Cardiac muscle cell (in vitro differentiated cells and primary cell): ENCODE data around the gene MTMR3. TPM values are rescaled to one million over a fixed set of nuclear protein-coding genes. Genes with fewer than 3 reads are reported as not detected.
"Not testable (repeated sequence)": the region's sequence is repeated elsewhere in the genome, so short reads cannot be mapped to it uniquely, and the experiment has no call there.

Experiments
- DNase-seq, 2 donors: peaks; one replicate each; pipeline versions ENCODE4 v3.0.0 to v3.0.0-alpha.2; 2010 to 2017; ENCODE audit warnings: low read depth in 1 of 2, low spot score in 1 of 2
- H3K27ac ChIP-seq: fragments of 200-600 bp; sonication (generic); 2 replicates; pipeline ENCODE4 v1.5.1; 2016
- H3K27me3 ChIP-seq: fragments of 200-600 bp; sonication (generic); 2 replicates; pipeline ENCODE4 v1.6.0; 2016; ENCODE audit warnings: control low read depth
- H3K36me3 ChIP-seq: fragments of 200-600 bp; sonication (generic); 2 replicates; pipeline ENCODE4 v1.5.1; 2016; ENCODE audit warnings: control low read depth
- H3K4me1 ChIP-seq: fragments of 200-600 bp; sonication (generic); 2 replicates; pipeline ENCODE4 v1.8.1; 2017; ENCODE audit warnings: low read depth, mild to moderate bottlenecking, mixed run types
- H3K4me3 ChIP-seq: fragments of 200-600 bp; sonication (generic); 2 replicates; pipeline ENCODE4 v1.5.1; 2016; ENCODE audit warnings: mild to moderate bottlenecking
- H3K9me3 ChIP-seq: fragments of 200-600 bp; sonication (generic); 2 replicates; pipeline ENCODE4 v1.5.1; 2017; ENCODE audit warnings: low read depth, mild to moderate bottlenecking, control low read depth
- polyA plus RNA-seq: library from polyadenylated mRNA; unstranded; fragments of >200 nt; fragmentation: Nextera tagmentation; extraction: Ambion mirVana; gene quantifications from 2 replicates; pipeline ENCODE4 v1.2.1, GENCODE V29; 2016
- total RNA-seq: library from RNA; depleted of rRNA; stranded (reverse); fragments of >200 nt; gene quantifications from 2 replicates; pipeline ENCODE4 v1.2.3, GENCODE V29; 2016
- TF ChIP-seq, protein P1 (sequence below): IDR thresholded peaks from 2 replicates; pipeline ENCODE4 v1.5.1; 2012; ENCODE audit warnings: low read depth, mild to moderate bottlenecking, low read length

The MTMR3 gene
- total and polyA plus RNA-seq, 2 experiments from 2014 or later = 10.1 to 22.0 TPM

DNA sequence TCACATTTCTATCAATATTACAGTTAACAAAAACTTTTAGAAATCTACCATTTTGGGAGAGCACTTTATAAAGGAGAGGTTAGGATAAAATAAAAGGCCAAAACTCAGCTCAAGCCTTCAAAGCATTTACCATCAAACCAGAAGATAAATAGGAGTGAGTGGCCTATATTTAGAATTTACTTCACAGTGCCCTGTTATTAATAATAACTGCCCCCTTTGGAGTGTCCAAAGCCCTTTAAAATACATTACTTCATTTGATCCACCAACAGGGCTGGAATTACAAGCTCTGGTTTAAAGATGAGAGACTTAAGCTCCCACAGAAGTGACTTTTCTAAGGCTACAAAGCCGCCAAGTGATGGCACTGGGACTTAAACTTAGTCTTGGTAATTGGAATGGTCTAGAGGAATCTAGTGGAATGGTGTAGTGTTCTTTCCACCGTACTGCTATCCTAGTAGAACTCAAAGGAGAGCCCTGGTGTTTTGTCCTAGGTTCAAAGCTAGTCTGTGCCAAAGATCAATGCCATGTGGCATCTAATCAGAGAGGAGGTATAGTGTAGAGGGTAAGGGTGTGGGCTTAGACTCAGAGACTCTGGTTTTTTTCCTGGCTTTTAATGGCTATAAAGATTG lies 21.2 kb upstream of the MTMR3 start:
- Histone ChIP-seq H3K36me3 (no peaks in the 10 kb centered on the region), H3K4me3 (no peak overlapping the region), H3K9me3 (no peaks in the 10 kb centered on the region), H3K27ac (no peak overlapping the region), H3K4me1 (peaks cover 7% of the 10 kb centered on the region), H3K27me3 (no peaks in the 10 kb centered on the region)
- TF ChIP-seq, protein P1, sequence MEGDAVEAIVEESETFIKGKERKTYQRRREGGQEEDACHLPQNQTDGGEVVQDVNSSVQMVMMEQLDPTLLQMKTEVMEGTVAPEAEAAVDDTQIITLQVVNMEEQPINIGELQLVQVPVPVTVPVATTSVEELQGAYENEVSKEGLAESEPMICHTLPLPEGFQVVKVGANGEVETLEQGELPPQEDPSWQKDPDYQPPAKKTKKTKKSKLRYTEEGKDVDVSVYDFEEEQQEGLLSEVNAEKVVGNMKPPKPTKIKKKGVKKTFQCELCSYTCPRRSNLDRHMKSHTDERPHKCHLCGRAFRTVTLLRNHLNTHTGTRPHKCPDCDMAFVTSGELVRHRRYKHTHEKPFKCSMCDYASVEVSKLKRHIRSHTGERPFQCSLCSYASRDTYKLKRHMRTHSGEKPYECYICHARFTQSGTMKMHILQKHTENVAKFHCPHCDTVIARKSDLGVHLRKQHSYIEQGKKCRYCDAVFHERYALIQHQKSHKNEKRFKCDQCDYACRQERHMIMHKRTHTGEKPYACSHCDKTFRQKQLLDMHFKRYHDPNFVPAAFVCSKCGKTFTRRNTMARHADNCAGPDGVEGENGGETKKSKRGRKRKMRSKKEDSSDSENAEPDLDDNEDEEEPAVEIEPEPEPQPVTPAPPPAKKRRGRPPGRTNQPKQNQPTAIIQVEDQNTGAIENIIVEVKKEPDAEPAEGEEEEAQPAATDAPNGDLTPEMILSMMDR = no peak
- DNase-seq = no peak

DNA sequence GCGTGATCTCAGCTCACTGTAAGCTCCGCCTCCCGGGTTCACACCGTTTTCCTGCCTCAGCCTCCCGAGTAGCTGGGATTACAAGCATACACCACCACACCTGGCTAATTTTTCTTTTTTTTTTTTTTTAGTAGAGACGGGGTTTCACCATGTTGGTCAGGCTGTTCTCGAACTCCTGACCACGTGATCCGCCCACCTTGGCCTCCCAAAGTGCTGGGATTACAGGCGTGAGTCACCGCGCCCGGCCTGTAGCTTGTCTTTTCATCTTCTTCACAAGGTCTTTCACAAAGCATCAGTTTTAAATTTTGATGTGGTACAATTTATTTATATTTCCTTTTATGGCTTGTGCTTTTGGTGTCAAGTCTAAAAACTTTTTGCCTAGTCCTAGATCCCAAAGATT lies 17.4 kb upstream of the MTMR3 start:
- H3K36me3 ChIP-seq, DNase-seq, H3K27ac ChIP-seq, H3K4me1 ChIP-seq, H3K4me3 ChIP-seq, H3K9me3 ChIP-seq, H3K27me3 ChIP-seq: not testable (repeated sequence)

DNA sequence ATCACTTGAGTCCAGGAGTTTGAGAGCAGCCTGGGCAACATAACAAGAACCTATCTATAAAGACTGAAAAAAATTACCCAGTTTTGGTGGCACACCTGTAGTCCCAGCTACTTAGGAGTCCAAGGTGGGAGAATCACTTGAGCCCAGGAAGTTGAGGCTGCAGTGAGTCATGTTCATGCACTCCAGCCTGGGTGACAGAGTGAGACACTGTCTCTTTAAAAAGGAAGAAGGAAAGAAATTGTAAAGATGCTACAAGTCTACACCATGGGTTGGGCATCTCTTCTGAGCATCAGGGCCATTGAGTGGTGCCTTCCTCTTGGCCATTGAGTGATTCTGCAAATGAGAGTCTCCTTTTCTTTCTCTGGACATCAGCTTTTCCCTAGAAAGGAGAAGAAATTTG lies 15.7 kb upstream of the MTMR3 start:
- H3K27me3 ChIP-seq = no peaks in the 10 kb centered on the region
- H3K36me3 ChIP-seq = no peaks in the 10 kb centered on the region
- H3K9me3 ChIP-seq = no peaks in the 10 kb centered on the region
- H3K4me3 ChIP-seq = no peak overlapping the region
- H3K27ac ChIP-seq = no peak overlapping the region
- H3K4me1 ChIP-seq = no peaks in the 10 kb centered on the region
- DNase-seq = no peak
- TF ChIP-seq, protein P1 = no peak

DNA sequence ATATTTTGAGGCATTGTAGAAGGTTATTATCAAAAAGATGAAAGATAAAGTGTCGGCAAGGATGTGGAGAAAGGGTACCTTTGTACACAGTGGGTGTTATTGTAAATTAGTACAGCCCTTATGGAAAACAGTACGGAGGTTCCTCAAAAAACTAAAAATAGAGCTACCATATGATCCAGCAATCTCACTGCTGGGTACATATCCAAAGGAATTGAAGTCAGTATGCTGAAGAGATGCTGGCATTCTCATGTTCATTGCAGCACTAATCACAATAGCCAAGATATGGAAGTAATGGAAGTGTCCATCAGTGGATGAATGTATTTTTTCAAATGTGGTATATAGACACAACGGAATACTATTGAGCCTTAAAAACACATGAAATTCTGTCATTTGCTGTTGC lies 15.1 kb upstream of the MTMR3 start:
- TF ChIP-seq, protein P1 = no peak
- Histone ChIP-seq H3K27ac (no peak overlapping the region), H3K9me3 (no peaks in the 10 kb centered on the region), H3K36me3 (no peaks in the 10 kb centered on the region), H3K4me1 (no peaks in the 10 kb centered on the region), H3K27me3 (no peaks in the 10 kb centered on the region), H3K4me3 (no peak overlapping the region)
- DNase-seq = no peak

DNA sequence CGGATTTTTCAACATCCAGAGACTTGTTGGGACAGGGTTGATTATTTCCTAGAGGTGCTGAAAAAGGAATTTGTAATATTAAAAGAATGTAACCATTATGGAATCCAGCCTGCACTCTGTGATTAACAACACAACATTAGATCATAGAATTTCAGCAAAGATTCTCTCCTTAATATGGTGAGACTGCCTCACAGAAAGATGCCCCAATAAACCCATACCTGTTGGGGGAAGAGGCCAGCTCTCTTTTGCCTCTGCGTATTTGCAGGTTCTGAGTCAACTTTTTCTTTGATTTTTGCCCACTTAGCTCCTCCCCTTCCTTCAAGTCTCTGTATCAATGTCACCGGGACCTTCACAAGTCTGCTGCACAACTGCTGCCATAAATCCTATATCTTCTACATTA lies 12.4 kb upstream of the MTMR3 start:
- Histone ChIP-seq H3K27ac (no peak overlapping the region), H3K36me3 (no peaks in the 10 kb centered on the region), H3K9me3 (no peaks in the 10 kb centered on the region), H3K4me1 (no peaks in the 10 kb centered on the region), H3K27me3 (no peaks in the 10 kb centered on the region), H3K4me3 (no peak overlapping the region)
- DNase-seq = no peak
- TF ChIP-seq, protein P1 = no peak

DNA sequence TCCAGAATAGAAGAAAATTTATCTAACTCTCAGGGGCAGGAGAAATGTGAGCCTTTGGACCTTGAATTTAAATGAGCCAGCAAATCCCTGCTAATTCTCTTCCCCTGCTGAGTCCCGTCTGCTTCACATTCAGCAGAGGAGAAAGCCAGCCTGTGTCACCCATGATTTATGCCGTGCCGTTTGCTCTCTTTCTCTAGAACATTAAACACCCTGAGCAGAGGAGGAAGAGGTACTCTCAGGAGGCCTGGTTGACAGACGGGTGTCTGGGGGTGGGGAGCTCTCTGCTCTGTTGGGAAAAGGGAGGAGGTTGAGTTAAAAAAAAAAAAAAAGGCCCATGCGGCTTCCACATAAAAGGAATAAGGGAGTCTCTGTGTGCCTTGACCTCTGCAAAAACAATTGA lies 11.3 kb upstream of the MTMR3 start:
- H3K4me3 ChIP-seq = no peak overlapping the region
- H3K27ac ChIP-seq = no peak overlapping the region
- no peaks in the 10 kb centered on the region for H3K27me3 ChIP-seq
- H3K4me1 ChIP-seq = no peaks in the 10 kb centered on the region
- DNase-seq = no peak
- TF ChIP-seq, protein P1 = no peak
- H3K36me3 ChIP-seq = no peaks in the 10 kb centered on the region
- H3K9me3 ChIP-seq = no peaks in the 10 kb centered on the region
